HL-60 (cell line): Measurements from ENCODE around the gene HOOK2. TPM values are rescaled to one million over a fixed set of nuclear protein-coding genes. Genes with fewer than 3 reads are reported as not detected.
"Not testable (repeated sequence)": the region's sequence is repeated elsewhere in the genome, so short reads cannot be mapped to it uniquely, and the experiment has no call there.

ENCODE experiments used
- DNase-seq, 2 experiments: peaks; one replicate each; pipeline ENCODE4 v3.0.0-alpha.2; 2010 to 2020; ENCODE audit warnings: low read depth in 1 of 2, low spot score in 1 of 2
- H3K27ac ChIP-seq: fragments of 250-450 bp; sonication (Bioruptor Pico); replicated peaks from 2 replicates; pipeline ENCODE4 v1.5.1; 2020; ENCODE audit warnings: mild to moderate bottlenecking, moderate library complexity
- H3K27me3 ChIP-seq: fragments of 250-450 bp; sonication (Bioruptor Pico); 2 replicates; pipeline ENCODE4 v1.5.1; 2021; ENCODE audit warnings: mild to moderate bottlenecking, moderate library complexity; ENCODE audit not compliant: insufficient read depth, poor library complexity, severe bottlenecking
- H3K4me3 ChIP-seq: replicated peaks from 2 replicates; pipeline ENCODE4 v1.5.1; 2011; ENCODE audit warnings: mild to moderate bottlenecking, control low read depth, low read length; ENCODE audit not compliant: insufficient read depth
- GABPA ChIP-seq: IDR thresholded peaks from 2 replicates; pipeline ENCODE4 v1.6.1; 2012; ENCODE audit warnings: low read depth
- POLR2AphosphoS5 ChIP-seq: IDR thresholded peaks from 2 replicates; pipeline ENCODE4 v1.6.1; 2012; ENCODE audit warnings: low read depth
- SPI1 ChIP-seq: IDR thresholded peaks from 2 replicates; pipeline ENCODE4 v1.6.1; 2012; ENCODE audit warnings: low read depth, mild to moderate bottlenecking, borderline replicate concordance
- microRNA-seq: library from miRNA; unstranded; fragments of <30 nt; microRNA quantifications from one replicate; pipeline ENCODE4, GENCODE V29; 2018
- TF ChIP-seq, protein P1 (sequence below): IDR thresholded peaks from one replicate; pipeline ENCODE4 v1.5.1; 2011; ENCODE audit warnings: low read length, control low read depth, inconsistent platforms; ENCODE audit not compliant: insufficient read depth
- TF ChIP-seq, protein P2 (sequence below): IDR thresholded peaks from 2 replicates; pipeline ENCODE4 v1.6.1; 2012; ENCODE audit warnings: low read depth; ENCODE audit not compliant: insufficient replicate concordance

HOOK2 gene

DNA sequence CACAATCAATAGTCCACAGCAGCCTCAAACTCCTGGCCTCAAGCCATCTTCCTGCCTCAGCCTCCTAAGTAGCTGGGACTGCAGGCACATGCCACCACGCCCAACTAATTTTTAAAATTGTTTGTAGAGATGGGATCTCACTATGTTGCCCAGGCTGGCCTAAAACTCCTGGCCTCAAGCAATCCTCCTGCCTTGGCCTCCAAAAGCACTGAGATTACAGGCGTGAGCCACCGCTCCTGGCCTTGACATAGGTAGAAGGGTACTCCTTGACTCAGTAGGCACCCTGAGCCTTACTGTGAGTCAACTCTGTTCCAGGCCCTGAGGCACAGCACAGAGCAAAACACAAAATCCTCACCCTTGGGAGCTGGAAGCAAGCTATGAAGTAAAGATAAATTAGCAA lies 59.4 kb downstream of the HOOK2 start:
- no peak overlapping the region for H3K27ac ChIP-seq
- DNase-seq, result no peak
- H3K4me3 ChIP-seq, result no peak overlapping the region
- H3K27me3 ChIP-seq, result no peaks in the 10 kb centered on the region
- TF ChIP-seq SPI1, result no peak
- TF ChIP-seq, protein P1, sequence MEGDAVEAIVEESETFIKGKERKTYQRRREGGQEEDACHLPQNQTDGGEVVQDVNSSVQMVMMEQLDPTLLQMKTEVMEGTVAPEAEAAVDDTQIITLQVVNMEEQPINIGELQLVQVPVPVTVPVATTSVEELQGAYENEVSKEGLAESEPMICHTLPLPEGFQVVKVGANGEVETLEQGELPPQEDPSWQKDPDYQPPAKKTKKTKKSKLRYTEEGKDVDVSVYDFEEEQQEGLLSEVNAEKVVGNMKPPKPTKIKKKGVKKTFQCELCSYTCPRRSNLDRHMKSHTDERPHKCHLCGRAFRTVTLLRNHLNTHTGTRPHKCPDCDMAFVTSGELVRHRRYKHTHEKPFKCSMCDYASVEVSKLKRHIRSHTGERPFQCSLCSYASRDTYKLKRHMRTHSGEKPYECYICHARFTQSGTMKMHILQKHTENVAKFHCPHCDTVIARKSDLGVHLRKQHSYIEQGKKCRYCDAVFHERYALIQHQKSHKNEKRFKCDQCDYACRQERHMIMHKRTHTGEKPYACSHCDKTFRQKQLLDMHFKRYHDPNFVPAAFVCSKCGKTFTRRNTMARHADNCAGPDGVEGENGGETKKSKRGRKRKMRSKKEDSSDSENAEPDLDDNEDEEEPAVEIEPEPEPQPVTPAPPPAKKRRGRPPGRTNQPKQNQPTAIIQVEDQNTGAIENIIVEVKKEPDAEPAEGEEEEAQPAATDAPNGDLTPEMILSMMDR, result no peak
- TF ChIP-seq, protein P2, sequence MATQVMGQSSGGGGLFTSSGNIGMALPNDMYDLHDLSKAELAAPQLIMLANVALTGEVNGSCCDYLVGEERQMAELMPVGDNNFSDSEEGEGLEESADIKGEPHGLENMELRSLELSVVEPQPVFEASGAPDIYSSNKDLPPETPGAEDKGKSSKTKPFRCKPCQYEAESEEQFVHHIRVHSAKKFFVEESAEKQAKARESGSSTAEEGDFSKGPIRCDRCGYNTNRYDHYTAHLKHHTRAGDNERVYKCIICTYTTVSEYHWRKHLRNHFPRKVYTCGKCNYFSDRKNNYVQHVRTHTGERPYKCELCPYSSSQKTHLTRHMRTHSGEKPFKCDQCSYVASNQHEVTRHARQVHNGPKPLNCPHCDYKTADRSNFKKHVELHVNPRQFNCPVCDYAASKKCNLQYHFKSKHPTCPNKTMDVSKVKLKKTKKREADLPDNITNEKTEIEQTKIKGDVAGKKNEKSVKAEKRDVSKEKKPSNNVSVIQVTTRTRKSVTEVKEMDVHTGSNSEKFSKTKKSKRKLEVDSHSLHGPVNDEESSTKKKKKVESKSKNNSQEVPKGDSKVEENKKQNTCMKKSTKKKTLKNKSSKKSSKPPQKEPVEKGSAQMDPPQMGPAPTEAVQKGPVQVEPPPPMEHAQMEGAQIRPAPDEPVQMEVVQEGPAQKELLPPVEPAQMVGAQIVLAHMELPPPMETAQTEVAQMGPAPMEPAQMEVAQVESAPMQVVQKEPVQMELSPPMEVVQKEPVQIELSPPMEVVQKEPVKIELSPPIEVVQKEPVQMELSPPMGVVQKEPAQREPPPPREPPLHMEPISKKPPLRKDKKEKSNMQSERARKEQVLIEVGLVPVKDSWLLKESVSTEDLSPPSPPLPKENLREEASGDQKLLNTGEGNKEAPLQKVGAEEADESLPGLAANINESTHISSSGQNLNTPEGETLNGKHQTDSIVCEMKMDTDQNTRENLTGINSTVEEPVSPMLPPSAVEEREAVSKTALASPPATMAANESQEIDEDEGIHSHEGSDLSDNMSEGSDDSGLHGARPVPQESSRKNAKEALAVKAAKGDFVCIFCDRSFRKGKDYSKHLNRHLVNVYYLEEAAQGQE, result no peak
- TF ChIP-seq POLR2AphosphoS5, result no peak
- TF ChIP-seq GABPA, result no peak

DNA sequence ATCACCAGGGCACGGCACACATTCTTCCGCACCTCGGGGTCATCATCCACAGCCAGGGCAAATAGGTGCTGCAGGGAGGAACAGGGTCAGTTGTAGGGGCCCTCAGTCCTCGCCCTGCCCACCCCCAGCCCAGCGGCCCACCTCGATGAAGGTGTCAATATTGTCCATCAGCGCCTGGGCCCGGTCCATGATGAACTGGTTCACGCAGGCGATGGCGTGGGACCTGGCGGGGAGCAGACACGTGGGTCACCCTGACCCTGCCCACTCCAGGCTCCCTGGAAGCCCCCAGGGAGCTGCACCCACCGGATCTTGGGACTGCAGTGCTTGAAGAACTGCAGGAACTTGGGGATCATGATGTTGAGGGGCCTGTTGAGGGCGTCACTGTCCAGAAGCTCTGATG lies 60.2 kb downstream of the HOOK2 start:
- DNase-seq, result no peak
- no peak overlapping the region for H3K27ac ChIP-seq
- H3K4me3 ChIP-seq, result no peak overlapping the region
- H3K27me3 ChIP-seq, result no peaks in the 10 kb centered on the region
- TF ChIP-seq SPI1 (no peak), GABPA (no peak), POLR2AphosphoS5 (no peak)
- TF ChIP-seq, protein P1, result no peak
- TF ChIP-seq, protein P2, result no peak

DNA sequence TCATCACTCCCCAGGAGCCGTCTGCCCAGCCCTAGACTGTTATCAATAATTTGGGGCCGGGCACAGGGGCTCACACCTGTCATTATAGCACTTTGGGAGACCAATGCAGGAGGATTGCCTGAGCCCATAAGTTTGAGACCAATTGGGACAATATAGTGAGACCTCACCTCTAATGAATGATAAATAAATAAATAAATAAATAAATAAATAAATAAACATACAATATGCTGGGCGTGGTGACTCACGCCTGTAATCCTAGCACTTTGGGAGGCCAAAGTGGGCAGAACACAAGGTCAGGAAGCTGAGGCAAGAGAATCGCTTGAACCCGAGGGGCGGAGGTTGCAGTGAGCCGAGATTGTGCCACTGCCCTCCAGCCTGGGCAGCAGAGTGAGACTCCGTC lies 62.0 kb downstream of the HOOK2 start:
- not testable (repeated sequence) for H3K27me3 ChIP-seq, H3K4me3 ChIP-seq, H3K27ac ChIP-seq, DNase-seq

Small RNAs within 50 kb of the gene (microRNA-seq; reads per million reads assigned to microRNA genes)
- gene MIR5684, result not detected
